Transverse colon (tissue), 4 donors: ENCODE measurements around the gene SMCP. TPM values are rescaled to one million over a fixed set of nuclear protein-coding genes. Genes with fewer than 3 reads are reported as not detected.

Source experiments
- DNase-seq: peaks from one replicate; pipeline ENCODE4 v3.0.0-alpha.2; 2019
- H3K27ac ChIP-seq, 4 donors: fragments of 200-600 bp; sonication (generic); 2 replicates each; pipeline ENCODE4 v1.5.1; 2016 to 2018; ENCODE audit warnings: inconsistent platforms in 4 of 4
- H3K27me3 ChIP-seq: fragments of 200-600 bp; sonication (generic); 2 replicates; pipeline ENCODE4 v1.5.1; 2017; ENCODE audit warnings: inconsistent platforms
- H3K36me3 ChIP-seq, 4 donors: fragments of 200-600 bp; sonication (generic); 2 replicates each; pipeline ENCODE4 v1.5.1; 2017 to 2019; ENCODE audit warnings: inconsistent platforms in 4 of 4
- H3K4me1 ChIP-seq, 4 donors: fragments of 200-600 bp; sonication (generic); 2 replicates each; pipeline ENCODE4 v1.5.1; 2017 to 2020; ENCODE audit warnings: inconsistent platforms in 4 of 4
- H3K4me3 ChIP-seq, 4 donors: fragments of 200-600 bp; sonication (generic); 1 replicate in 1 of 4; 2 replicates in 3 of 4; pipeline versions ENCODE4 v1.5.1 to v1.6.1; 2017 to 2019; ENCODE audit warnings: inconsistent platforms in 4 of 4
- H3K9me3 ChIP-seq, 2 donors: fragments of 200-600 bp; sonication (generic); 2 replicates each; pipeline ENCODE4 v1.5.1; 2017 to 2019; ENCODE audit warnings: inconsistent platforms in 2 of 2
- CTCF ChIP-seq, 5 experiments: fragments of 200-600 bp in 3 of 5; fragments of 450-650 bp in 2 of 5; sonication (generic) in 3 of 5; IDR thresholded peaks; 1 replicate in 2 of 5; 2 replicates in 3 of 5; pipeline ENCODE4 v1.5.1; 2016 to 2017; ENCODE audit warnings: antibody characterized with exemption in 5 of 5, inconsistent platforms in 3 of 5, mild to moderate bottlenecking in 2 of 5, moderate library complexity in 1 of 5
- EP300 ChIP-seq: sonication (generic); formaldehyde crosslinking; IDR thresholded peaks from one replicate; pipeline ENCODE4 v1.6.1; 2017; ENCODE audit warnings: antibody characterized with exemption, low read depth
- POLR2A ChIP-seq: fragments of 450-650 bp; IDR thresholded peaks from one replicate; pipeline ENCODE4 v1.6.1; 2016; ENCODE audit warnings: antibody characterized with exemption, mild to moderate bottlenecking, moderate library complexity
- POLR2AphosphoS5 ChIP-seq, 3 donors: sonication (generic); formaldehyde crosslinking; IDR thresholded peaks; one replicate each; pipeline ENCODE4 v1.6.1; 2016; ENCODE audit warnings: antibody characterized with exemption in 3 of 3
- WGBS, 2 donors: methylation state at CpG; one replicate each; pipeline ENCODE4 v1.1.5; 2018; ENCODE audit warnings: low coverage in 1 of 2; 5-methylcytosine and 5-hydroxymethylcytosine counted together
- in situ Hi-C, 4 donors: fragments of 200-750 bp; cut with MboI; loops; one replicate each; pipeline versions ENCODE4 v1.15.0 to v1.15.1; 2017; ENCODE audit warnings: low sequenced_read_pairs in 3 of 4, low pct_ligation_motif_present in 1 of 4, low pct_unique_long_range_greater_than_20kb in 1 of 4
- intact Hi-C: fragments of 100-400 bp; cut with DNase I; formaldehyde crosslinking; loops from one replicate; pipeline ENCODE4 v1.15.1; 2023; ENCODE audit warnings: low total_unique reads
- total RNA-seq, 4 donors: library from RNA; depleted of rRNA; stranded (reverse); fragments of >200 nt; gene quantifications; one replicate each; pipeline ENCODE4 v1.1.0, GENCODE V29; 2016

Gene SMCP
- total RNA-seq, 4 donors from 2014 or later = not detected

DNA sequence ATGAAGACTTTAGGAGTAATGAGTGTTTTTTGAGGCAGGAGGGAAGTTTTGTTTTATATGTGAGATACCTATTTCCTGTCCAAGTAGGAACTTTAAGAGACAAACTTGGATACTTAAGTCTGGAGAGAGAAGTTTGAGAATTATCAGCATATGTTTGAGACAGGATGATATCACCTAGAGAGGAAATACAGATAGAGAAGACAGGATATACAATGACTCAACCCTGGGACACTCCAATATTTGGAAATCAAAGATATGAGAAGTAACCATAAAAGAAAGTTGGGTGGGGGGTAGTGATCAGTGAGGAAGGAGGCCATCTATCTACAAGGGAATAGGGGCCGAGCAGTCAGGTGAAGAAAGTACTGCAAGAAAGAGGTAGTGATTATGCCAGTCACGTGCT lies 11.8 kb upstream of the SMCP start:
- intact Hi-C loops = no loop called here
- WGBS, 2 donors = 71 to 74% methylated on average over 1 to 2 of the region's 2 CpGs

DNA sequence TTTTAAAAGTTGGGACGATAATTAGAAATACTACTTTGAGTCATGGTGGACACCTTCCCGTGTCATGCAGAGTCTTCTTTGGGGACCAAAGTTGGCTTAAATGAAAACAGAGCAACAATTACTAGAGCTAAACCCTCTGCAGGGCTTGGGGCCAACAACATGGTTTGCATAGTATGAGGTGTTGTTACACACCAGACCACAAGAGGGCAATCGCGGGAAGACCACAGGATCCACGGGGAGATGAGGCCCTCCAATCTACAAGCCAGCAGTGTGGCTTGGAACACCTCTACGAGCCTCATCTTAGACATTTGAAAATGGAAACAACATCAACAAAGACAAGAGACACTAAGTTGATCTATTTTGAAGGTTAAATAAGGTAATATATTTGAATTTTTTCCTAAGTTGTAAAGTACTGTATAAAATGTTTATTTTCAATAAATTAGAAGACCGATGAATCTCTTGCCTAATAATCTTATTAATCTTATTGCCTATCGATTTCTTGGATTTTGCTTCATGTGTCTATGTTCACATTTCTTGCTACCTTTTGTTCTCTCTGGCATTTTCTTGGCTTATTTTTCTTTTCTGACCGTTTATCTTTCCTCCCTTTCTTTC lies 8.2 kb upstream of the SMCP start:
- Histone ChIP-seq H3K9me3 (no peaks in the 10 kb centered on the region), H3K27me3 (no peaks in the 10 kb centered on the region), H3K27ac (no peak overlapping the region), H3K36me3 (no peaks in the 10 kb centered on the region), H3K4me3 (no peak overlapping the region), H3K4me1 (no peaks in the 10 kb centered on the region)
- WGBS, 2 donors = 33 to 36% methylated on average over 9 of the region's 9 CpGs
- in situ Hi-C loops = loop anchor here in 1 of 4 donors (25.0 kb wide), 1 partner anchor 342 kb away; the partner anchor contains the start of genes LELP1 and PRR9
- TF ChIP-seq EP300 = no peak
- TF ChIP-seq CTCF (IDR thresholded peaks at IDR 0.05) = peak; percentile 58 to 78 (median 73)
- intact Hi-C loops = no loop called here
- DNase-seq = peak; percentile 60

More for the DNA sequence above, 11.8 kb upstream of the SMCP start:
- no peak overlapping the region for H3K4me3 ChIP-seq
- no peak for TF ChIP-seq EP300
- TF ChIP-seq POLR2AphosphoS5 (IDR thresholded peaks at IDR 0.05) = no peak
- TF ChIP-seq POLR2A = no peak
- TF ChIP-seq CTCF (IDR thresholded peaks at IDR 0.05) = no peak
- H3K27me3 ChIP-seq = no peaks in the 10 kb centered on the region
- DNase-seq = no peak
- H3K9me3 ChIP-seq = no peaks in the 10 kb centered on the region
- no peaks in the 10 kb centered on the region for H3K4me1 ChIP-seq
- in situ Hi-C loops = loop anchor here in 1 of 4 donors (25.0 kb wide), 1 partner anchor 346 kb away; the partner anchor contains the start of genes LELP1 and PRR9
- no peaks in the 10 kb centered on the region for H3K36me3 ChIP-seq
- H3K27ac ChIP-seq = no peak overlapping the region

DNA sequence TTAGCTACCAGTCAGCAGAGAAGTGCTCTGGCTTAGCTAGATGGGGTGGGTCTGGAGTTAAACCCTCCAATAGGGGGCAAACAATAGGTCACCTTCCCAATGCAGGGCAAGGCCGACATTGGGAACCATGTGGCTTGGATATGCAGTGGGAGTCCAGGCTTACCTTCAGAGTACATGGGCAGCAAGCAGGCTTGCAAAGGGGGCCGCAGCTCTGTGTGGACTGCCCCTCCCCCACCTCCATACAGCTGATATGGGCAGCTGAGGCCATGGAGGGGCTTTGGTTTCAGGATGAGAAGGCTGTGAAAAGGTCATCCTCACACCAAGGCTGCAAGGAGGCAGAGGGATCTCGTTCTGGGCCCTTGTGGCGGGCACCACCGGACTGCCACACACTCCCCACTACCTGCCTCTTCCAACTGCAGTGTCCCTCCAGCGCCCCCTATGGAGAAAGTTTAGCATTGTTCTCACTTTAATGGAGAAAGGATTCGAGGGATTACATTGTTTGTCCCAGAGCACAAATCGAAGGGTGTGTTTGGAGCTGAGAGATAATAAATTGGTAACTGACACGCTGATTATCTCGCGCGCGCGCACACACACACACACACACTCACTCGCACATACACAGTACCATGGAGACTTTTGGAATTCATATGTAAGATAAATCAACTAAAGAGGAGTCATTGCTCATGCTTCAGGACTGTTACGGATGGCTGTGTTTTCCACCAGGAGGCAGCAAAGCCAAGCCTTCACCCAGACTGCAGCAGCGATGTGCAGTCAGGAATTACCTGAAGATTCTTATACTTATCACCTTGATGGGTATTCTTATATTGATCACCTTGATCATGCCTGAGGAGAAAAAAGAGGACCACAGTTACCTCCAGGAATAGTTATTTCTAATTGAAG lies 7.0 kb upstream of the SMCP start:
- DNase-seq = no peak
- TF ChIP-seq POLR2A = no peak
- TF ChIP-seq CTCF (IDR thresholded peaks at IDR 0.05) = peak in 2 of 5 experiments; percentile 16 to 17
- Histone ChIP-seq H3K27me3 (no peaks in the 10 kb centered on the region), H3K4me3 (no peak overlapping the region), H3K27ac (no peak overlapping the region), H3K4me1 (no peaks in the 10 kb centered on the region), H3K36me3 (no peaks in the 10 kb centered on the region), H3K9me3 (no peaks in the 10 kb centered on the region)
- in situ Hi-C loops (loop anchor here in 1 of 4 donors (25.0 kb wide), 1 partner anchor 341 kb away; the partner anchor contains the start of genes LELP1 and PRR9), intact Hi-C loops (no loop called here)
- 61 to 65% methylated on average over 8 to 17 of the region's 17 CpGs for WGBS, 2 donors

DNA sequence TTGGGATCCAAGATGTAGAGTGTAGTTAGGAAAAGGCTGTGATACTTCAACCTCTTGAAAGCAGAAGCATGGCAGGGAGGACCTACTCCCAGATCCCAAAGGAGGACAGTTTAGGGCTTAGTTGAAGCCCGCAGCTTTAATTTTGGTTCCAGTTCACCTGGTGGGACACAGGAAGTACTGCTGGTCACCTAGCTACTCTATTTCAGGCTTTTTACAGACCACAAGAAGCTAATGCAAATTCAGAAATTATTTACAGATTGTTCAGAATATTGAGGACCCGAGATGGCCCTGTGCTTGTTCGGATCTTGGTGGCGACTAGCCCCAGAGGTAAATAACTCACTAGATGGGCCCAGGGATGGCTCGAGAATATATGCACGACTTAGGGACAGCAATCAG lies 6.4 kb upstream of the SMCP start:
- Histone ChIP-seq H3K36me3 (no peaks in the 10 kb centered on the region), H3K9me3 (no peaks in the 10 kb centered on the region), H3K27me3 (no peaks in the 10 kb centered on the region), H3K27ac (no peak overlapping the region), H3K4me1 (no peaks in the 10 kb centered on the region), H3K4me3 (no peak overlapping the region)
- no peak for TF ChIP-seq CTCF (IDR thresholded peaks at IDR 0.05)
- TF ChIP-seq POLR2AphosphoS5 (IDR thresholded peaks at IDR 0.05) = no peak
- no peak for TF ChIP-seq EP300
- no peak for TF ChIP-seq POLR2A
- no peak for DNase-seq
- 84% methylated on average over 6 of the region's 6 CpGs; no CpG with 5 or more reads in 1 of the 2 donors for WGBS, 2 donors
- intact Hi-C loops (no loop called here), in situ Hi-C loops (loop anchor here in 1 of 4 donors (25.0 kb wide), 1 partner anchor 341 kb away; the partner anchor contains the start of genes LELP1 and PRR9)
